Esophagus muscularis mucosa (tissue), 3 donors: Measurements from ENCODE around the gene TAS2R41.

ENCODE experiments used
- POLR2A ChIP-seq: fragments of 450-650 bp; IDR thresholded peaks from one replicate; pipeline ENCODE4 v1.6.1; 2017; ENCODE audit warnings: antibody characterized with exemption, moderate library complexity, mild to moderate bottlenecking, low read depth
- POLR2AphosphoS5 ChIP-seq, 2 donors: sonication (generic); formaldehyde crosslinking; IDR thresholded peaks; one replicate each; pipeline ENCODE4 v1.6.1; 2017; ENCODE audit warnings: antibody characterized with exemption in 2 of 2
- TF ChIP-seq, protein P1 (sequence below), 3 experiments: fragments of 200-600 bp in 2 of 3; fragments of 450-650 bp in 1 of 3; sonication (generic) in 2 of 3; IDR thresholded peaks; one replicate each; pipeline ENCODE4 v1.5.1; 2017 to 2019; ENCODE audit warnings: antibody characterized with exemption in 3 of 3, mild to moderate bottlenecking in 2 of 3, moderate library complexity in 1 of 3

DNA sequence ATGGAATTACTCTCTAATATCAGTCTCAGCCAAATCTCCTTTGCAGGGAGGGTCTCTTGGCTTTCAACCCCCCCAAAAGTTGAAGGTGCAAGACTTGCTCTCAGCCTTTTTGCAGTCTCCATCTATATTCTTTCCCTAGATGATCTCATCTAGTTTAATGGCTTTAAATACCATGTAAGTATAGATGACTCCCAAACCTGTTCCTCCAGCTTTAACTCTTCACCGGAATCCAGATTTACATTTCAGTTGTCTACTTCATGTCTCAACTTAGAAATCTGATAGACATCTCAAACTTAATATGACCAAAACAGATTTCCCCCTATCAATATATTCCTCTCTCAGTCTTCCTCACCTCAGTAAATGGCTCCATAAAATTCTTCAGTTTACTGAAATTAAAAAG, 9.9 kb upstream of the TAS2R41 start:
- TF ChIP-seq POLR2A = no peak
- TF ChIP-seq, protein P1, sequence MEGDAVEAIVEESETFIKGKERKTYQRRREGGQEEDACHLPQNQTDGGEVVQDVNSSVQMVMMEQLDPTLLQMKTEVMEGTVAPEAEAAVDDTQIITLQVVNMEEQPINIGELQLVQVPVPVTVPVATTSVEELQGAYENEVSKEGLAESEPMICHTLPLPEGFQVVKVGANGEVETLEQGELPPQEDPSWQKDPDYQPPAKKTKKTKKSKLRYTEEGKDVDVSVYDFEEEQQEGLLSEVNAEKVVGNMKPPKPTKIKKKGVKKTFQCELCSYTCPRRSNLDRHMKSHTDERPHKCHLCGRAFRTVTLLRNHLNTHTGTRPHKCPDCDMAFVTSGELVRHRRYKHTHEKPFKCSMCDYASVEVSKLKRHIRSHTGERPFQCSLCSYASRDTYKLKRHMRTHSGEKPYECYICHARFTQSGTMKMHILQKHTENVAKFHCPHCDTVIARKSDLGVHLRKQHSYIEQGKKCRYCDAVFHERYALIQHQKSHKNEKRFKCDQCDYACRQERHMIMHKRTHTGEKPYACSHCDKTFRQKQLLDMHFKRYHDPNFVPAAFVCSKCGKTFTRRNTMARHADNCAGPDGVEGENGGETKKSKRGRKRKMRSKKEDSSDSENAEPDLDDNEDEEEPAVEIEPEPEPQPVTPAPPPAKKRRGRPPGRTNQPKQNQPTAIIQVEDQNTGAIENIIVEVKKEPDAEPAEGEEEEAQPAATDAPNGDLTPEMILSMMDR (IDR thresholded peaks at IDR 0.05) = no peak
- TF ChIP-seq POLR2AphosphoS5 (IDR thresholded peaks at IDR 0.05) = no peak
